HCT116 (cell line): ENCODE results near the gene SLC1A4. TPM values are rescaled to one million over a fixed set of nuclear protein-coding genes. Genes with fewer than 3 reads are reported as not detected.

Source experiments
- ATAC-seq: fragments of 200-7000 bp; cut with Tn5 transposase; 2 replicates; pipeline ENCODE4 v1.9.1; 2020; ENCODE audit warnings: mild to moderate bottlenecking, moderate library complexity
- BruUV-seq: library from RNA; stranded (reverse); fragments of 400-500 nt; replicated peaks from 2 replicates; lab custom pipeline; 2021; lab: Mats Ljungman, UMichigan
- CTCF ChIA-PET: fragments of 300-600 bp; sonication (Branson Sonifier 250); formaldehyde crosslinking; loops from one replicate; lab custom pipeline; 2021; ENCODE audit warnings: antibody characterized with exemption; lab: Charles Lee
- POLR2A ChIA-PET: fragments of 300-600, 350-600 bp; sonication (Branson Sonifier 250); formaldehyde crosslinking; loops from one replicate; lab custom pipeline; 2021; ENCODE audit warnings: antibody characterized with exemption; lab: Charles Lee
- RAD21 ChIA-PET, 2 experiments: fragments of 300-600 bp; sonication (Branson Sonifier 250); formaldehyde crosslinking; loops; one replicate each; lab custom pipeline; 2023; ENCODE audit warnings: low total read pairs in 2 of 2; ENCODE audit not compliant: uncharacterized antibody in 2 of 2, unreplicated experiment in 2 of 2, low non-redundant PET in 1 of 2; lab: Charles Lee
- DNase-seq: peaks from one replicate; pipeline ENCODE4 v3.0.0-alpha.2; 2010; ENCODE audit warnings: low read depth, low spot score
- H2AFZ ChIP-seq: fragments of 200-600 bp; shearing (Covaris generic), sonication (generic); 2 replicates; pipeline ENCODE4 v1.6.1; 2017; ENCODE audit warnings: low read depth, mixed run types, mixed read lengths, antibody characterized with exemption, low read length; ENCODE audit not compliant: poor library complexity, severe bottlenecking
- H3K27ac ChIP-seq: 2 replicates; pipeline ENCODE4 v1.5.1; 2012; ENCODE audit warnings: low read depth, low read length
- H3K27me3 ChIP-seq: fragments of 200-600 bp; sonication (generic); 2 replicates; pipeline ENCODE4 v1.6.1; 2016; ENCODE audit warnings: mixed run types, low read length, mixed read lengths; ENCODE audit not compliant: insufficient read depth
- H3K36me3 ChIP-seq, 2 experiments: fragments of 200-500 bp in 1 of 2; fragments of 200-600 bp in 1 of 2; sonication (Bioruptor generic) in 1 of 2; sonication (generic) in 1 of 2; 2 replicates each; pipeline versions ENCODE4 v1.5.1 to v1.6.1; 2014 to 2016; ENCODE audit warnings: low read length in 2 of 2, inconsistent platforms in 1 of 2, mixed read lengths in 1 of 2, mixed run types in 1 of 2; ENCODE audit not compliant: insufficient read depth in 2 of 2, control insufficient read depth in 1 of 2
- H3K4me1 ChIP-seq, 2 experiments: fragments of 200-600 bp in 1 of 2; sonication (generic) in 1 of 2; 2 replicates each; pipeline versions ENCODE4 v1.5.1 to v1.6.1; 2012 to 2017; ENCODE audit warnings: low read length in 2 of 2, inconsistent platforms in 1 of 2, mild to moderate bottlenecking in 1 of 2, mixed read lengths in 1 of 2, mixed run types in 1 of 2, moderate library complexity in 1 of 2; ENCODE audit not compliant: insufficient read depth in 2 of 2, control insufficient read depth in 1 of 2
- H3K4me2 ChIP-seq: fragments of 200-600 bp; sonication (generic); 2 replicates; pipeline ENCODE4 v1.6.1; 2017; ENCODE audit warnings: mixed run types, low read length, mixed read lengths
- H3K4me3 ChIP-seq, 2 experiments: fragments of 200-600 bp in 1 of 2; sonication (generic) in 1 of 2; replicated peaks in 1 of 2; 2 replicates each; pipeline ENCODE4 v1.5.1; 2011 to 2016; ENCODE audit warnings: low read length in 2 of 2, control low read depth in 1 of 2, low read depth in 1 of 2, mild to moderate bottlenecking in 1 of 2, mixed read lengths in 1 of 2, mixed run types in 1 of 2
- H3K79me2 ChIP-seq: fragments of 200-600 bp; sonication (generic); 2 replicates; pipeline ENCODE4 v1.6.1; 2017; ENCODE audit warnings: mild to moderate bottlenecking, mixed run types, low read length, moderate library complexity, mixed read lengths; ENCODE audit not compliant: insufficient read depth
- H3K9ac ChIP-seq: fragments of 200-600 bp; sonication (generic); 2 replicates; pipeline ENCODE4 v1.6.1; 2016; ENCODE audit warnings: low read length, mixed read lengths
- H3K9me2 ChIP-seq: fragments of 200-600 bp; sonication (generic), shearing (Covaris generic); 2 replicates; pipeline ENCODE4 v1.6.1; 2017; ENCODE audit warnings: mixed run types, mild to moderate bottlenecking, moderate library complexity; ENCODE audit not compliant: insufficient read depth
- H3K9me3 ChIP-seq, 2 experiments: fragments of 200-500 bp in 1 of 2; fragments of 200-600 bp in 1 of 2; sonication (Bioruptor generic) in 1 of 2; sonication (generic) in 1 of 2; 2 replicates each; pipeline ENCODE4 v1.6.1; 2014 to 2017; ENCODE audit warnings: low read length in 2 of 2, mixed read lengths in 2 of 2, inconsistent platforms in 1 of 2, low read depth in 1 of 2, mild to moderate bottlenecking in 1 of 2, mixed run types in 1 of 2, moderate library complexity in 1 of 2; ENCODE audit not compliant: control insufficient read depth in 1 of 2, insufficient read depth in 1 of 2
- H4K20me1 ChIP-seq: fragments of 200-600 bp; sonication (generic), shearing (Covaris generic); 2 replicates; pipeline ENCODE4 v1.6.1; 2017; ENCODE audit warnings: mixed run types, mild to moderate bottlenecking, moderate library complexity; ENCODE audit not compliant: insufficient read depth
- CBX3 ChIP-seq: IDR thresholded peaks from 2 replicates; pipeline ENCODE4 v1.6.1; 2012; ENCODE audit warnings: low read depth
- CEBPB ChIP-seq: IDR thresholded peaks from 2 replicates; pipeline ENCODE4 v1.6.1; 2012; ENCODE audit warnings: low read depth
- ELF1 ChIP-seq: IDR thresholded peaks from 2 replicates; pipeline ENCODE4 v1.6.1; 2012; ENCODE audit warnings: low read depth, borderline replicate concordance
- FOSL1 ChIP-seq: IDR thresholded peaks from 2 replicates; pipeline ENCODE4 v1.6.1; 2012; ENCODE audit warnings: low read depth
- JUND ChIP-seq: IDR thresholded peaks from 2 replicates; pipeline ENCODE4 v1.6.1; 2012
- POLR2A ChIP-seq: IDR thresholded peaks from 2 replicates; pipeline ENCODE4 v1.7.0; 2011; ENCODE audit warnings: borderline replicate concordance; ENCODE audit not compliant: insufficient read depth, insufficient read length; ENCODE audit errors: extremely low read depth
- SIN3A ChIP-seq: IDR thresholded peaks from 2 replicates; pipeline ENCODE4 v1.6.1; 2012; ENCODE audit warnings: low read depth
- SP1 ChIP-seq: IDR thresholded peaks from 2 replicates; pipeline ENCODE4 v1.6.1; 2012; ENCODE audit warnings: low read depth
- TCF7L2 ChIP-seq: IDR thresholded peaks from 2 replicates; pipeline ENCODE4 v1.7.0; 2011; ENCODE audit warnings: borderline replicate concordance, inconsistent platforms; ENCODE audit not compliant: insufficient read depth, insufficient read length; ENCODE audit errors: extremely low read depth
- YY1 ChIP-seq: IDR thresholded peaks from 2 replicates; pipeline ENCODE4 v1.6.1; 2011; ENCODE audit warnings: low read length, low read depth, moderate library complexity, mild to moderate bottlenecking; ENCODE audit not compliant: insufficient replicate concordance; ENCODE audit errors: extremely low read depth
- ZNF274 ChIP-seq: fragments of 200-500 bp; sonication (Bioruptor generic); IDR thresholded peaks from 2 replicates; pipeline ENCODE4 v1.6.1; 2014; ENCODE audit warnings: mild to moderate bottlenecking, low read depth, low read length, inconsistent platforms
- intact Hi-C: fragments of 100-400 bp; cut with micrococcal nuclease; formaldehyde crosslinking; loops from 2 replicates; pipeline ENCODE4 v1.10.0; 2022
- total RNA-seq: library from RNA; stranded (reverse); gene quantifications from one replicate; pipeline ENCODE4 v1.2.1, GENCODE V29; 2021; ENCODE audit not compliant: unreplicated experiment
- TF ChIP-seq, protein P1 (sequence below): IDR thresholded peaks from 2 replicates; pipeline ENCODE4 v1.6.1; 2012; ENCODE audit warnings: low read depth
- TF ChIP-seq, protein P2 (sequence below): IDR thresholded peaks from 2 replicates; pipeline ENCODE4 v1.6.1; 2012
- TF ChIP-seq, protein P3 (sequence below): IDR thresholded peaks from 2 replicates; pipeline ENCODE4 v1.6.1; 2011; ENCODE audit warnings: mild to moderate bottlenecking, low read length, moderate library complexity; ENCODE audit not compliant: insufficient replicate concordance; ENCODE audit errors: extremely low read depth

Gene SLC1A4
- total RNA-seq, 1 experiment from 2014 or later = 9.2 TPM

DNA sequence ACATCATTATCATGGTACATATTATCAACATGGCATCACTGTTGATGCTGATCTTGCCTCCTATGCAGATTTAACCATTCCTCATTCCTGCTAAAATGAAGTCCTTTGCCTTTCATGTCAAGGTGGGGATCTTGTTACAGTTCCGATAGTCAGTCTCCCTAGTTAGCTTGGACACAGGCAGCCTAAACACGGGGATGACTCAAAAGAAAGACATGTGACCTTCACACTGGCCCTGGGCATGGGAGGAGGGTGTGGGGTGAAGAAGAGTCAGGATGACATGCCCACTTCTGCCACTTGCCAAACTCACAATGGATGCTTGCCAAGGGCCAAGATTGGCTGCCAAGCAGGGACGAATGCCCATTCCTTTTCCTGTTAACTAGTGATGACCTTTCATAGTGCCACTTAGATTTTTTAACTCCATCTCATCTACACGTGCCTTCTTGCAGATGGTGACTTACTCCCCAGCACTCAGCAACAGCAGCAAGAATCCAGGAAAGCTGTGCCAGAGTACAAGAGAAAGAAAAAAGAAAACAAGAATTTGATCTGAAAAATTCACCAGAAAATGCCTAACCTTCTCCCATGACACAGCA lies 13.9 kb upstream of the SLC1A4 start:
- POLR2A ChIA-PET = interaction anchor here (0.6 kb wide), 1 partner anchor 42 kb away, joined by 3 read pairs; no protein-coding TSS in a partner anchor
- DNase-seq (peak; percentile 40), ATAC-seq (peak; percentile 89)

More for the DNA sequence above, 13.9 kb upstream of the SLC1A4 start:
- Histone ChIP-seq H3K27me3 (no peaks in the 10 kb centered on the region), H3K36me3 (no peaks in the 10 kb centered on the region), H3K4me3 (no peak overlapping the region), H3K9me2 (no peaks in the 10 kb centered on the region), H3K4me1 (peaks cover 14 to 25% of the 10 kb centered on the region in 2 experiments), H4K20me1 (no peaks in the 10 kb centered on the region), H3K9me3 (no peaks in the 10 kb centered on the region), H3K27ac (no peak overlapping the region), H3K79me2 (no peaks in the 10 kb centered on the region), H3K9ac (no peak overlapping the region), H2AFZ (no peak overlapping the region), H3K4me2 (peak overlapping the region; percentile 58)
- TF ChIP-seq FOSL1 (peak; percentile 75), ELF1 (no peak), ZNF274 (no peak), SIN3A (no peak), YY1 (no peak), TCF7L2 (peak; percentile 72), CEBPB (0 out of 2 replicates have a peak, but pooled peaks have one; percentile 6), JUND (peak; percentile 76), POLR2A (no peak), CBX3 (peak; percentile 49; the same call in 1 of the 2 replicates), SP1 (peak; percentile 63)
- TF ChIP-seq, protein P1, sequence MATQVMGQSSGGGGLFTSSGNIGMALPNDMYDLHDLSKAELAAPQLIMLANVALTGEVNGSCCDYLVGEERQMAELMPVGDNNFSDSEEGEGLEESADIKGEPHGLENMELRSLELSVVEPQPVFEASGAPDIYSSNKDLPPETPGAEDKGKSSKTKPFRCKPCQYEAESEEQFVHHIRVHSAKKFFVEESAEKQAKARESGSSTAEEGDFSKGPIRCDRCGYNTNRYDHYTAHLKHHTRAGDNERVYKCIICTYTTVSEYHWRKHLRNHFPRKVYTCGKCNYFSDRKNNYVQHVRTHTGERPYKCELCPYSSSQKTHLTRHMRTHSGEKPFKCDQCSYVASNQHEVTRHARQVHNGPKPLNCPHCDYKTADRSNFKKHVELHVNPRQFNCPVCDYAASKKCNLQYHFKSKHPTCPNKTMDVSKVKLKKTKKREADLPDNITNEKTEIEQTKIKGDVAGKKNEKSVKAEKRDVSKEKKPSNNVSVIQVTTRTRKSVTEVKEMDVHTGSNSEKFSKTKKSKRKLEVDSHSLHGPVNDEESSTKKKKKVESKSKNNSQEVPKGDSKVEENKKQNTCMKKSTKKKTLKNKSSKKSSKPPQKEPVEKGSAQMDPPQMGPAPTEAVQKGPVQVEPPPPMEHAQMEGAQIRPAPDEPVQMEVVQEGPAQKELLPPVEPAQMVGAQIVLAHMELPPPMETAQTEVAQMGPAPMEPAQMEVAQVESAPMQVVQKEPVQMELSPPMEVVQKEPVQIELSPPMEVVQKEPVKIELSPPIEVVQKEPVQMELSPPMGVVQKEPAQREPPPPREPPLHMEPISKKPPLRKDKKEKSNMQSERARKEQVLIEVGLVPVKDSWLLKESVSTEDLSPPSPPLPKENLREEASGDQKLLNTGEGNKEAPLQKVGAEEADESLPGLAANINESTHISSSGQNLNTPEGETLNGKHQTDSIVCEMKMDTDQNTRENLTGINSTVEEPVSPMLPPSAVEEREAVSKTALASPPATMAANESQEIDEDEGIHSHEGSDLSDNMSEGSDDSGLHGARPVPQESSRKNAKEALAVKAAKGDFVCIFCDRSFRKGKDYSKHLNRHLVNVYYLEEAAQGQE = no peak
- TF ChIP-seq, protein P2, sequence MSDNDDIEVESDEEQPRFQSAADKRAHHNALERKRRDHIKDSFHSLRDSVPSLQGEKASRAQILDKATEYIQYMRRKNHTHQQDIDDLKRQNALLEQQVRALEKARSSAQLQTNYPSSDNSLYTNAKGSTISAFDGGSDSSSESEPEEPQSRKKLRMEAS = peak; percentile 44; the same call in 1 of the 2 replicates
- TF ChIP-seq, protein P3, sequence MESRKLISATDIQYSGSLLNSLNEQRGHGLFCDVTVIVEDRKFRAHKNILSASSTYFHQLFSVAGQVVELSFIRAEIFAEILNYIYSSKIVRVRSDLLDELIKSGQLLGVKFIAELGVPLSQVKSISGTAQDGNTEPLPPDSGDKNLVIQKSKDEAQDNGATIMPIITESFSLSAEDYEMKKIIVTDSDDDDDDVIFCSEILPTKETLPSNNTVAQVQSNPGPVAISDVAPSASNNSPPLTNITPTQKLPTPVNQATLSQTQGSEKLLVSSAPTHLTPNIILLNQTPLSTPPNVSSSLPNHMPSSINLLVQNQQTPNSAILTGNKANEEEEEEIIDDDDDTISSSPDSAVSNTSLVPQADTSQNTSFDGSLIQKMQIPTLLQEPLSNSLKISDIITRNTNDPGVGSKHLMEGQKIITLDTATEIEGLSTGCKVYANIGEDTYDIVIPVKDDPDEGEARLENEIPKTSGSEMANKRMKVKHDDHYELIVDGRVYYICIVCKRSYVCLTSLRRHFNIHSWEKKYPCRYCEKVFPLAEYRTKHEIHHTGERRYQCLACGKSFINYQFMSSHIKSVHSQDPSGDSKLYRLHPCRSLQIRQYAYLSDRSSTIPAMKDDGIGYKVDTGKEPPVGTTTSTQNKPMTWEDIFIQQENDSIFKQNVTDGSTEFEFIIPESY = no peak
- RAD21 ChIA-PET = no interaction called here
- CTCF ChIA-PET = no interaction called here
- no TSS peak for BruUV-seq
- intact Hi-C loops = no loop called here
